A673 (cell line): ENCODE measurements around the gene RTN4.

ENCODE experiments used
- CTCF ChIP-seq: fragments of 300-800, 200-600 bp; sonication (generic); conservative IDR thresholded peaks from 2 replicates; pipeline ENCODE4 v1.5.1; 2017; ENCODE audit warnings: low read depth, mild to moderate bottlenecking, antibody characterized with exemption, low read length, moderate library complexity, mixed read lengths
- EZH2 ChIP-seq: fragments of 200-600 bp; sonication (generic); IDR thresholded peaks from 2 replicates; pipeline ENCODE4 v1.6.1; 2017; ENCODE audit warnings: borderline replicate concordance, low read depth, mild to moderate bottlenecking, mixed read lengths, antibody characterized with exemption, low read length; ENCODE audit not compliant: poor library complexity, severe bottlenecking

GRCh38 chr2:54924121-54924520 lies 126.1 kb downstream of the RTN4 start:
- no peak for TF ChIP-seq CTCF
- no peak for TF ChIP-seq EZH2
